ENCODE data around the gene EEF2. TPM values are rescaled to one million over a fixed set of nuclear protein-coding genes. Genes with fewer than 3 reads are reported as not detected.

Gene EEF2
- total and polyA plus RNA-seq, 2 donors (not counting 3 experiments of a cell fraction or from before 2014, with no cell fraction given), result 1,496 to 2,318 TPM

- Histone ChIP-seq H3K9me3 (replicated peaks; ENCODE audit: control insufficient read depth, insufficient read depth, low read length) (no peaks in the 10 kb centered on the region), H3K9ac (replicated peaks; ENCODE audit: extremely low read depth, insufficient read depth, low read length) (no peak overlapping the region), H3K36me3 (ENCODE audit: control insufficient read depth in 2 of 2, extremely low read depth in 1 of 2, insufficient read depth in 2 of 2, low read length in 2 of 2) (no peaks in the 10 kb centered on the region), H3K4me2 (ENCODE audit: insufficient read depth, low read length) (no peak overlapping the region), H3K27me3 (ENCODE audit: control insufficient read depth in 2 of 2, insufficient read depth in 2 of 2, low read length in 2 of 2) (no peaks in the 10 kb centered on the region), H3K79me2 (ENCODE audit: control insufficient read depth, insufficient read depth, low read length) (no peaks in the 10 kb centered on the region), H3K4me3 (replicated peaks in 1 of 3; ENCODE audit: insufficient read depth in 1 of 3, low read depth in 1 of 3, low read length in 3 of 3) (no peak overlapping the region), H3K9me1 (replicated peaks; ENCODE audit: control insufficient read depth, extremely low read depth, insufficient read depth, low read length) (no peaks in the 10 kb centered on the region), H3K4me1 (ENCODE audit: control insufficient read depth, extremely low read depth, insufficient read depth, low read length) (no peaks in the 10 kb centered on the region), H3K27ac (ENCODE audit: insufficient read depth, low read depth, low read length) (no peak overlapping the region), H2AFZ (ENCODE audit: low read depth, low read length) (no peak overlapping the region), H4K20me1 (replicated peaks; ENCODE audit: control insufficient read depth, extremely low read depth, insufficient read depth, low read length) (no peaks in the 10 kb centered on the region)
- intact Hi-C loops (cut with micrococcal nuclease), result no loop called here
- TF ChIP-seq FOS (IDR thresholded peaks at IDR 0.05; ENCODE audit: borderline replicate concordance, insufficient read depth, low read length) (no peak), MYC (IDR thresholded peaks at IDR 0.05; ENCODE audit: low read depth, low read length) (no peak), GATA2 (IDR thresholded peaks at IDR 0.05; ENCODE audit: insufficient read depth, insufficient read length, low read depth, low read length) (no peak), POLR2AphosphoS5 (IDR thresholded peaks at IDR 0.05; ENCODE audit: insufficient read depth, low read depth, low read length) (no peak), POLR2A (IDR thresholded peaks at IDR 0.05; ENCODE audit: low read depth, low read length) (no peak), JUN (IDR thresholded peaks at IDR 0.05; ENCODE audit: borderline replicate concordance, insufficient read depth, insufficient read length, low read depth) (no peak), EZH2 (IDR thresholded peaks at IDR 0.05; ENCODE audit: borderline replicate concordance, low read depth, low read length, severe bottlenecking) (no peak)
- TF ChIP-seq, protein P1, sequence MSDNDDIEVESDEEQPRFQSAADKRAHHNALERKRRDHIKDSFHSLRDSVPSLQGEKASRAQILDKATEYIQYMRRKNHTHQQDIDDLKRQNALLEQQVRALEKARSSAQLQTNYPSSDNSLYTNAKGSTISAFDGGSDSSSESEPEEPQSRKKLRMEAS (IDR thresholded peaks at IDR 0.05; ENCODE audit: insufficient read depth, insufficient read length), result no peak
- TF ChIP-seq, protein P2, sequence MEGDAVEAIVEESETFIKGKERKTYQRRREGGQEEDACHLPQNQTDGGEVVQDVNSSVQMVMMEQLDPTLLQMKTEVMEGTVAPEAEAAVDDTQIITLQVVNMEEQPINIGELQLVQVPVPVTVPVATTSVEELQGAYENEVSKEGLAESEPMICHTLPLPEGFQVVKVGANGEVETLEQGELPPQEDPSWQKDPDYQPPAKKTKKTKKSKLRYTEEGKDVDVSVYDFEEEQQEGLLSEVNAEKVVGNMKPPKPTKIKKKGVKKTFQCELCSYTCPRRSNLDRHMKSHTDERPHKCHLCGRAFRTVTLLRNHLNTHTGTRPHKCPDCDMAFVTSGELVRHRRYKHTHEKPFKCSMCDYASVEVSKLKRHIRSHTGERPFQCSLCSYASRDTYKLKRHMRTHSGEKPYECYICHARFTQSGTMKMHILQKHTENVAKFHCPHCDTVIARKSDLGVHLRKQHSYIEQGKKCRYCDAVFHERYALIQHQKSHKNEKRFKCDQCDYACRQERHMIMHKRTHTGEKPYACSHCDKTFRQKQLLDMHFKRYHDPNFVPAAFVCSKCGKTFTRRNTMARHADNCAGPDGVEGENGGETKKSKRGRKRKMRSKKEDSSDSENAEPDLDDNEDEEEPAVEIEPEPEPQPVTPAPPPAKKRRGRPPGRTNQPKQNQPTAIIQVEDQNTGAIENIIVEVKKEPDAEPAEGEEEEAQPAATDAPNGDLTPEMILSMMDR (IDR thresholded peaks at IDR 0.05; ENCODE audit: extremely low read depth in 1 of 2, insufficient read depth in 1 of 2, low read depth in 1 of 2, low read length in 2 of 2), result no peak
- DNase-seq (ENCODE audit: low read depth, low spot score) (no peak), FAIRE-seq (no peak)
- ChIA-PET POLR2A (no interaction called here), CTCF (no interaction called here)
- dilution Hi-C loops (cut with MboI; ENCODE audit: extremely low pct_ligation_motif_present, low sequenced_read_pairs), result no loop called here
- BruUV-seq (replicated peaks), result no TSS peak
Observed at GRCh38 chr19:3949997-3950859, 35.0 kb downstream of the EEF2 start.
